HUES48 (cell line): ENCODE results near the gene R3HDM2.

Experiments
- H3K27ac ChIP-seq: one replicate; pipeline ENCODE4 v1.7.0; 2013; ENCODE audit warnings: low read depth, low read length, inconsistent platforms
- H3K27me3 ChIP-seq: 2 replicates; pipeline ENCODE4 v1.6.1; 2013; ENCODE audit warnings: mild to moderate bottlenecking, low read length; ENCODE audit not compliant: control insufficient read depth, insufficient read depth
- H3K36me3 ChIP-seq: 2 replicates; pipeline ENCODE4 v1.6.1; 2013; ENCODE audit warnings: low read length; ENCODE audit not compliant: control insufficient read depth, insufficient read depth
- H3K4me1 ChIP-seq: 2 replicates; pipeline ENCODE4 v1.6.1; 2013; ENCODE audit warnings: mild to moderate bottlenecking, low read length; ENCODE audit not compliant: control insufficient read depth, insufficient read depth
- H3K4me3 ChIP-seq: 2 replicates; pipeline ENCODE4 v1.5.1; 2013; ENCODE audit warnings: mild to moderate bottlenecking, low read depth, low read length
- H3K9ac ChIP-seq: 2 replicates; pipeline ENCODE4 v1.6.1; 2013; ENCODE audit warnings: mild to moderate bottlenecking, low read depth, low read length, moderate library complexity
- H3K9me3 ChIP-seq: 2 replicates; pipeline ENCODE4 v1.6.1; 2013; ENCODE audit warnings: low read length; ENCODE audit not compliant: control insufficient read depth, insufficient read depth

R3HDM2 gene

GRCh38 chr12:57430931-57431566 is at the start of gene R3HDM2:
Gene R3HDM2, minus strand, starts transcription at chr12:57431043. Its CDS starts 120,615 bp downstream, at chr12:57310428.
- Histone ChIP-seq H3K9me3 (no peaks in the 10 kb centered on the region), H3K4me3 (peak within 1 kb of the TSS; percentile 66), H3K4me1 (peaks cover 14% of the 10 kb centered on the region), H3K27me3 (no peaks in the 10 kb centered on the region), H3K27ac (peak within 1 kb of the TSS; percentile 87), H3K36me3 (no peaks in the 10 kb centered on the region), H3K9ac (peak within 1 kb of the TSS; percentile 78)

GRCh38 chr12:57479376-57480115 is 48.7 kb upstream of the R3HDM2 start, which contains the start of gene ARHGAP9:
Gene ARHGAP9, minus strand, starts transcription at chr12:57479866. Its CDS starts 460 bp downstream, at chr12:57479406.
- H3K9ac ChIP-seq = no peak within 1 kb of the TSS
- no peaks in the 10 kb centered on the region for H3K9me3 ChIP-seq
- H3K36me3 ChIP-seq = no peaks in the 10 kb centered on the region
- H3K4me3 ChIP-seq = no peak within 1 kb of the TSS
- peaks cover 34% of the 10 kb centered on the region for H3K4me1 ChIP-seq
- no peak within 1 kb of the TSS for H3K27ac ChIP-seq
- peaks cover 30% of the 10 kb centered on the region for H3K27me3 ChIP-seq

DNA sequence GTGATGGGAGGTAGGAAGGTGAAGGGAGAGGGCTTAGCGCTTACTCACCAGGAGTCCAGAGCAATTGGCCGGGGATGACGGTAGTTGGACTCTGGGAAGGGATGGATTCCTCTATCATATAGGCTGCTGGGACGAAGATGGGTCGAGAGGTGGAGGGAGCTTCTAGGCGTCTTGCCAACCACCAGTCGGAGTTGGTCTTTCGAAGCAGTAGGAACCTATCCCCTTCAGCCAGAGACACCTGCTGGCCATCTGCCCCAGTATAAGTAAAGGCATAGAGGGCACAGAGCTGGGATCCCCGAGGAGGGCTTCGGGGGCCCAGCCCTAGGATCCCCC is 48.2 kb upstream of the R3HDM2 start:
- Histone ChIP-seq H3K36me3 (no peaks in the 10 kb centered on the region), H3K4me1 (peaks cover 34% of the 10 kb centered on the region), H3K27ac (no peak overlapping the region), H3K27me3 (peaks cover 36% of the 10 kb centered on the region), H3K9ac (no peak overlapping the region), H3K4me3 (no peak overlapping the region), H3K9me3 (no peaks in the 10 kb centered on the region)

- no peak overlapping the region for H3K9ac ChIP-seq
- H3K9me3 ChIP-seq = no peaks in the 10 kb centered on the region
- no peak overlapping the region for H3K4me3 ChIP-seq
- peaks cover 28% of the 10 kb centered on the region for H3K4me1 ChIP-seq
- H3K27me3 ChIP-seq = peaks cover 44% of the 10 kb centered on the region
- no peak overlapping the region for H3K27ac ChIP-seq
- no peaks in the 10 kb centered on the region for H3K36me3 ChIP-seq
Measured at GRCh38 chr12:57477710-57478681, 47.2 kb upstream of the R3HDM2 start.

- no peaks in the 10 kb centered on the region for H3K9me3 ChIP-seq
- H3K4me1 ChIP-seq = peaks cover 27% of the 10 kb centered on the region
- no peaks in the 10 kb centered on the region for H3K36me3 ChIP-seq
- no peak overlapping the region for H3K9ac ChIP-seq
- H3K4me3 ChIP-seq = no peak overlapping the region
- H3K27me3 ChIP-seq = peaks cover 52% of the 10 kb centered on the region
- H3K27ac ChIP-seq = no peak overlapping the region
Measured at GRCh38 chr12:57476993-57477709, 46.3 kb upstream of the R3HDM2 start.

DNA sequence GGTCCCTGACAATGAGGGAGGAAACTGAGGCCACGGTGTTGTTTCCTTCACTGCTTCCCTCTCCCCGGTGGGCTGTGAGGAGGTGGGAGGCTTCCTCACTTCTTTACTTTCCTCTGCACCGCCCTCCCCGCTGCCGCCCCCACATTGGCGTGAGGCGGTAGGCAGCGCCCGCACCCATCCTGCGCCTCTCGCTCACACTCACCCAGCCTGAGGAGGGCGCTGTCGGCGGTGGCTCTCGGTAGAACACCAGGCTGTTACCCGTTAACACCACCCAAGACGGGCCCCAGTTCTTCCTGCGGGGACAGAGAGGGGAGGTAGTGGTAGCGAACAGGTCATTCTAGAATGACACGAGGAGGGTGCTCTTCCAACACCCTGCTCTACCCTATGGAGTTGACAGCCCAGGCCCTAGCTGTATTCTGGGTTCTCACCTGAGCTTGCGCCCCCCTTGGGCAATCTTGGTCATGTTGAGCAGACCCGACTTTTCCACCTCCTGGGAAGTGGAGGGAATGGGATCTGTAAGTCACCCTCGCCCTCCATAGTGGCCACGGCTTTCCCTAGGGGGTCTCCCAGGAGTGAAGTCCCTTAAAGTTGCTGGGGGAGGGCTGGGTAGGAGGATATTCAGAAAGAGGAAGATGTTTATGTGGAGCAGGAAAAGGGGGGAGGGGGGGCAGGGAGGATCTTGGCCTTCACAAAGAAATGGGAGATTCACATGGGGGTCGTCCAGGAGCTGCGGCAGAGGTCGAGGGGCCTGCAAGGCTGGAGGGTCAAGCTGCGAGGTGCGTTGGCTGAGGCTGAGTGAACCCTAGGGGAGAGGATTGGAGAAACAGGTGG is 45.5 kb upstream of the R3HDM2 start:
- no peaks in the 10 kb centered on the region for H3K9me3 ChIP-seq
- no peaks in the 10 kb centered on the region for H3K36me3 ChIP-seq
- H3K4me3 ChIP-seq = peak overlapping the region; percentile 60
- no peak overlapping the region for H3K27ac ChIP-seq
- no peak overlapping the region for H3K9ac ChIP-seq
- peaks cover 53% of the 10 kb centered on the region for H3K27me3 ChIP-seq
- peaks cover 22% of the 10 kb centered on the region; the same call in 1 of the 2 replicates for H3K4me1 ChIP-seq

- peak overlapping the region; percentile 60 for H3K4me3 ChIP-seq
- H3K9ac ChIP-seq = no peak overlapping the region
- no peak overlapping the region for H3K27ac ChIP-seq
- H3K9me3 ChIP-seq = no peaks in the 10 kb centered on the region
- peaks cover 53% of the 10 kb centered on the region for H3K27me3 ChIP-seq
- 0 out of 2 replicates have a peak, but pooled peaks cover 2% of the 10 kb centered on the region for H3K36me3 ChIP-seq
- peaks cover 22% of the 10 kb centered on the region; the same call in 1 of the 2 replicates for H3K4me1 ChIP-seq
Measured at GRCh38 chr12:57475271-57476161, 44.7 kb upstream of the R3HDM2 start.

- Histone ChIP-seq H3K9ac (no peak overlapping the region), H3K4me1 (peaks cover 22% of the 10 kb centered on the region; the same call in 1 of the 2 replicates), H3K9me3 (no peaks in the 10 kb centered on the region), H3K4me3 (peak overlapping the region; percentile 60; the same call in 1 of the 2 replicates), H3K36me3 (peaks cover 8% of the 10 kb centered on the region; the same call in 1 of the 2 replicates), H3K27ac (no peak overlapping the region), H3K27me3 (peaks cover 53% of the 10 kb centered on the region)
Measured at GRCh38 chr12:57474862-57475261, 44.0 kb upstream of the R3HDM2 start.

GRCh38 chr12:57474430-57474829 is 43.6 kb upstream of the R3HDM2 start:
- Histone ChIP-seq H3K4me3 (no peak overlapping the region), H3K9ac (no peak overlapping the region), H3K4me1 (peaks cover 22% of the 10 kb centered on the region; the same call in 1 of the 2 replicates), H3K27ac (no peak overlapping the region), H3K27me3 (peaks cover 53% of the 10 kb centered on the region), H3K9me3 (no peaks in the 10 kb centered on the region), H3K36me3 (peaks cover 8% of the 10 kb centered on the region; the same call in 1 of the 2 replicates)
